GM23248 (cell line): ENCODE data around the gene CHRNB1. TPM values are rescaled to one million over a fixed set of nuclear protein-coding genes. Genes with fewer than 3 reads are reported as not detected.

Experiments used
- DNase-seq: peaks from one replicate; pipeline ENCODE4 v3.0.0-alpha.2; 2015
- H2AFZ ChIP-seq: fragments of 200-600 bp; sonication (generic); 2 replicates; pipeline ENCODE4 v1.6.1; 2016; ENCODE audit warnings: antibody characterized with exemption
- H3F3A ChIP-seq: fragments of 200-600 bp; sonication (generic); 2 replicates; pipeline ENCODE4 v1.6.1; 2016; ENCODE audit warnings: mild to moderate bottlenecking, antibody characterized with exemption, mixed run types; ENCODE audit not compliant: insufficient read depth
- H3K27ac ChIP-seq: fragments of 200-600 bp; sonication (generic); 2 replicates; pipeline ENCODE4 v1.5.1; 2016; ENCODE audit warnings: mild to moderate bottlenecking
- H3K27me3 ChIP-seq: fragments of 200-600 bp; sonication (generic); replicated peaks from 2 replicates; pipeline ENCODE4 v1.6.1; 2016; ENCODE audit warnings: mild to moderate bottlenecking; ENCODE audit not compliant: insufficient read depth
- H3K36me3 ChIP-seq: fragments of 200-600 bp; sonication (generic); 2 replicates; pipeline ENCODE4 v1.6.1; 2016; ENCODE audit warnings: low read depth, mild to moderate bottlenecking
- H3K4me1 ChIP-seq: fragments of 200-600 bp; sonication (generic); 2 replicates; pipeline ENCODE4 v1.6.1; 2016; ENCODE audit warnings: mild to moderate bottlenecking; ENCODE audit not compliant: insufficient read depth
- H3K4me2 ChIP-seq: fragments of 200-600 bp; sonication (generic); one replicate; pipeline ENCODE4 v1.6.1; 2016; ENCODE audit warnings: mild to moderate bottlenecking; ENCODE audit not compliant: unreplicated experiment
- H3K4me3 ChIP-seq: fragments of 200-600 bp; sonication (generic); 2 replicates; pipeline ENCODE4 v1.5.1; 2016; ENCODE audit warnings: mild to moderate bottlenecking
- H3K79me2 ChIP-seq: fragments of 200-600 bp; sonication (generic); 2 replicates; pipeline ENCODE4 v1.6.1; 2016; ENCODE audit warnings: mild to moderate bottlenecking; ENCODE audit not compliant: insufficient read depth
- H3K9ac ChIP-seq: fragments of 200-600 bp; sonication (generic); 2 replicates; pipeline ENCODE4 v1.6.1; 2016; ENCODE audit warnings: mild to moderate bottlenecking
- H3K9me2 ChIP-seq: fragments of 200-600 bp; sonication (generic); 2 replicates; pipeline ENCODE4 v1.6.1; 2016; ENCODE audit warnings: mixed run types, mild to moderate bottlenecking, moderate library complexity; ENCODE audit not compliant: insufficient read depth
- H3K9me3 ChIP-seq: fragments of 200-600 bp; sonication (generic); one replicate; pipeline ENCODE4 v1.6.1; 2017; ENCODE audit warnings: low read depth
- H4K20me1 ChIP-seq: fragments of 200-600 bp; sonication (generic); 2 replicates; pipeline ENCODE4 v1.6.0; 2016; ENCODE audit not compliant: insufficient read depth
- EZH2 ChIP-seq: fragments of 200-600 bp; sonication (generic); IDR thresholded peaks from 2 replicates; pipeline ENCODE4 v1.6.1; 2018; ENCODE audit warnings: antibody characterized with exemption, mild to moderate bottlenecking; ENCODE audit not compliant: insufficient read depth, poor library complexity, severe bottlenecking
- EZH2phosphoT487 ChIP-seq: fragments of 200-600 bp; sonication (generic); IDR thresholded peaks from 2 replicates; pipeline ENCODE4 v1.6.1; 2018; ENCODE audit warnings: antibody characterized with exemption, moderate library complexity, mild to moderate bottlenecking, low read depth; ENCODE audit not compliant: insufficient read depth
- WGBS, 2 experiments: methylation state at CpG; one replicate each; pipeline ENCODE4 v1.1.6; 2015 to 2017; ENCODE audit warnings: low lambda C conversion rate in 2 of 2, low coverage in 1 of 2; ENCODE audit errors: missing lambda C conversion rate in 2 of 2; 5-methylcytosine and 5-hydroxymethylcytosine counted together
- in situ Hi-C: fragments of 300-500 bp; cut with MboI; formaldehyde crosslinking; loops from 2 replicates; pipeline ENCODE4 v1.15.0; 2020
- polyA plus RNA-seq: library from polyadenylated mRNA; unstranded; fragments of >200 nt; fragmentation: Nextera tagmentation; extraction: Ambion mirVana; gene quantifications from 2 replicates; pipeline ENCODE4 v1.2.1, GENCODE V29; 2016
- total RNA-seq: library from RNA; depleted of rRNA; stranded (reverse); fragments of >200 nt; shearing (Covaris generic); gene quantifications from 2 replicates; pipeline ENCODE4 v1.2.3, GENCODE V29; 2014

The CHRNB1 gene
- total and polyA plus RNA-seq, 2 experiments from 2014 or later, result 3.5 to 4.9 TPM

GRCh38 chr17:7411427-7411750 is 33.5 kb upstream of the CHRNB1 start:
- H3K27me3 ChIP-seq, result no peaks in the 10 kb centered on the region
- in situ Hi-C loops, result no loop called here
- no peak overlapping the region for H3K27ac ChIP-seq
- H3K4me2 ChIP-seq, result no peak overlapping the region
- DNase-seq, result no peak
- WGBS, 2 experiments, result 95 to 97% methylated on average over 7 to 8 of the region's 8 CpGs
- no peaks in the 10 kb centered on the region for H3K9me3 ChIP-seq
- H3F3A ChIP-seq, result peaks cover 12% of the 10 kb centered on the region
- H3K9ac ChIP-seq, result no peak overlapping the region
- H3K4me3 ChIP-seq, result no peak overlapping the region
- H3K4me1 ChIP-seq, result peaks cover 16% of the 10 kb centered on the region
- no peak overlapping the region for H2AFZ ChIP-seq
- H3K9me2 ChIP-seq, result no peaks in the 10 kb centered on the region
- H4K20me1 ChIP-seq, result no peaks in the 10 kb centered on the region
- no peak for TF ChIP-seq EZH2
- no peak for TF ChIP-seq EZH2phosphoT487
- H3K36me3 ChIP-seq, result no peaks in the 10 kb centered on the region
- H3K79me2 ChIP-seq, result no peaks in the 10 kb centered on the region; the same call in 1 of the 2 replicates

DNA sequence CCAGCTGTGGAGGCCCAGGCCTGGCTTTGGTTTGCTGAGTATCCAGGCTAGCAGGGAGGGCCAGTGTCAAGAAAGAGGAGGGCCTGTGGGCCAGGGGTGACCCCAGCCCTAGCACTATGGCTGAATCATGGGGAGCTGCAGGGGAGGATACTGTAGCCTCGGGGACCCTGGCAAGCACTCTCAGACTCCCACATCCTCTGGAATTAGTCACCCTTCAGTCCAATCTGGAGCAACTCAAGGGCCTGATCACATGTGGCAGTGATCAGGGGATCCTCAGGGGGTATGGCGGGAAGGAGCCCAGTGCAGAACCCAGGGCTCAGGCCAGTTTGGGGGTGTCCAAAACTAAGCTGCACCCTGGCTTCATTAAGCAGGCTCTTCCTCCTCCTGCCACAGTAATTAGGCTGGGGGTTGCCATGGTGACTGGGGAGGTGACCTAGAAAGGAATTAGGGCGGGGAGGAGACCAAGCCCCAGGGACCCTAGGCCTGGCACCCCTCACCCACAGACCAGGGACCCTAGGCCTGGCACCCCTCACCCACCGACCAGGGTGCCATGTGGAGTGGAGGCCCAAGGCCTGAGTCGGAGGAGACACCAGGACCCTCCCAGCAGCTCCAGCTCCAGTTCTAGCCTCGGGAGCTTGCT is 31.4 kb upstream of the CHRNB1 start:
- no peaks in the 10 kb centered on the region for H3K36me3 ChIP-seq
- H3K9me3 ChIP-seq, result no peaks in the 10 kb centered on the region
- peak; percentile 84 for DNase-seq
- no peaks in the 10 kb centered on the region for H4K20me1 ChIP-seq
- peaks cover 12% of the 10 kb centered on the region for H3F3A ChIP-seq
- no peak for TF ChIP-seq EZH2phosphoT487
- TF ChIP-seq EZH2, result no peak
- no peaks in the 10 kb centered on the region for H3K27me3 ChIP-seq
- H2AFZ ChIP-seq, result no peak overlapping the region
- peak overlapping the region; percentile 21 for H3K4me2 ChIP-seq
- H3K4me3 ChIP-seq, result no peak overlapping the region
- in situ Hi-C loops, result no loop called here
- no peaks in the 10 kb centered on the region for H3K9me2 ChIP-seq
- H3K27ac ChIP-seq, result peak overlapping the region; percentile 33; the same call in 1 of the 2 replicates
- peak overlapping the region; percentile 25; the same call in 1 of the 2 replicates for H3K9ac ChIP-seq
- WGBS, 2 experiments, result 63 to 66% methylated on average over 6 of the region's 6 CpGs
- no peaks in the 10 kb centered on the region for H3K79me2 ChIP-seq
- H3K4me1 ChIP-seq, result peaks cover 16% of the 10 kb centered on the region

GRCh38 chr17:7414837-7415236 is 30.0 kb upstream of the CHRNB1 start:
- no peaks in the 10 kb centered on the region for H3K9me2 ChIP-seq
- TF ChIP-seq EZH2phosphoT487 (no peak), EZH2 (no peak)
- in situ Hi-C loops, result no loop called here
- H3K4me1 ChIP-seq, result peaks cover 16% of the 10 kb centered on the region
- H3K4me3 ChIP-seq, result no peak overlapping the region
- no peaks in the 10 kb centered on the region for H4K20me1 ChIP-seq
- DNase-seq, result no peak
- no peak overlapping the region for H2AFZ ChIP-seq
- H3K4me2 ChIP-seq, result no peak overlapping the region
- H3K79me2 ChIP-seq, result no peaks in the 10 kb centered on the region
- 85 to 86% methylated on average over 14 of the region's 14 CpGs for WGBS, 2 experiments
- H3K9me3 ChIP-seq, result no peaks in the 10 kb centered on the region
- no peak overlapping the region for H3K27ac ChIP-seq
- H3K27me3 ChIP-seq, result no peaks in the 10 kb centered on the region
- no peaks in the 10 kb centered on the region for H3K36me3 ChIP-seq
- H3K9ac ChIP-seq, result no peak overlapping the region
- peaks cover 12% of the 10 kb centered on the region for H3F3A ChIP-seq

DNA sequence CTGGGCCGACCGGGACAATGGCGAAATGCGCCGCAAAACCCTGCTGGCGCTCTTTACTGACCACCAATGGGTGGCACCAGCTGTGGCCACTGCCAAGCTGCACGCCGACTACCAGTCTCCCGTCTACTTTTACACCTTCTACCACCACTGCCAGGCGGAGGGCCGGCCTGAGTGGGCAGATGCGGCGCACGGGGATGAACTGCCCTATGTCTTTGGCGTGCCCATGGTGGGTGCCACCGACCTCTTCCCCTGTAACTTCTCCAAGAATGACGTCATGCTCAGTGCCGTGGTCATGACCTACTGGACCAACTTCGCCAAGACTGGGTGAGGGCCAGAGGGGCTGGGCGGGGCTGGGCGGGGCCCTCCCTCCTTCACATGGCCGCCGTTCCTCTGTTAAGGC is 29.1 kb upstream of the CHRNB1 start:
- Histone ChIP-seq H3K79me2 (no peaks in the 10 kb centered on the region), H3F3A (peaks cover 12% of the 10 kb centered on the region), H3K27ac (no peak overlapping the region), H3K4me3 (no peak overlapping the region), H2AFZ (no peak overlapping the region), H4K20me1 (no peaks in the 10 kb centered on the region), H3K9me2 (no peaks in the 10 kb centered on the region), H3K9ac (no peak overlapping the region), H3K4me1 (peaks cover 16% of the 10 kb centered on the region), H3K9me3 (no peaks in the 10 kb centered on the region), H3K4me2 (no peak overlapping the region), H3K36me3 (no peaks in the 10 kb centered on the region), H3K27me3 (no peaks in the 10 kb centered on the region)
- DNase-seq, result no peak
- TF ChIP-seq EZH2phosphoT487 (no peak), EZH2 (no peak)
- in situ Hi-C loops, result no loop called here
- 83 to 84% methylated on average over 23 of the region's 23 CpGs for WGBS, 2 experiments
